CD4-positive, alpha-beta T cell treated with Interleukin-17A for 1 hour (primary cell): Measurements from ENCODE around the gene RHBDF2.
"Not testable (repeated sequence)": the region's sequence is repeated elsewhere in the genome, so short reads cannot be mapped to it uniquely, and the experiment has no call there.

Experiments used
- DNase-seq: peaks from one replicate; pipeline ENCODE4 v3.0.0-alpha.2; 2020

Gene RHBDF2

DNA sequence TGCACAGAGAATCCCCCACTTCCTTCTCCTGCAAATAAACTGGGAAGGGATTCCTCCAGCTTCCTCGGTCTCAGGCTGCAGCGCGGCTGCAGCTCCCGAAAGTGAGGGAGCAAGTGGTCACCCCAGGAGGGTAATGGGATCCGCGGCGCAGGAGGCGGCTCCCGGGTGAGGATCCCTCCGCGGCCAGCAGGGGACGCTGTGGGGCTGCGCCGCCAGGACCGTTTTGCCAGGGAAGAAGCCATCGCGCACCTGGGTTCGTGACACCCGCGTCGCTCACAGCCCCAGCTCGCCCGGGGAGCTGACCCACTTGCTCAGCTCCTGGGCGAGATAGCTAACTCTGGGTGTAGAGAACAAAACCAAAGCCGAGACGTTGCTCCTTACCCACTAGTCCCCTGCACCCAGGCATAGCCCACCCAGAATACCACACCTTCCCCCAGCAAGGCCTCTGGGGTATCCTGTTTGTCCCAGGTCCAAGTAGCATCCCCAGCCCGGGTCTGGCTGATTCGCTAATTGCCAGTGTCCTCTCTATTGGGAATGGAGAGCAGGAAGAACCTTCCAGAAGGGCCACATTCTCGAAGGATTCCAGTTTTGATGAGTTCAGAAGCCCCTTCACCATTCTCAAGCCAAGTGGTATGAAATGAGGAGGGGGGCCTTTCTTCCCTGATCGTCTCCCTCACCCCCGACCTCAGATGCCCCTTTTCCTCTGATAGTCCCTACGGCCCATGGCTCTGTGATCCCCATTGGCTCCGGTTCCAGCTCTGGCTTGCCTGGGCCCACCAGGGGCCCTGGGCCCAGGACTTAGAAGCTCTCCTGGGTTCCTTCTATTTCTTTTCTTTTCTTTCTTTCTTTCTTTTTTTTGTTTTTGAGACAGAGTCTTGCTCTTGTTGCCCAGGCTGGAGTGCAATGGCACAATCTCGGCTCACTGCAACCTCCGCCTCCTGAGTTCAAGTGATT, 22.1 kb upstream of the RHBDF2 start:
- DNase-seq: peak; percentile 82

DNA sequence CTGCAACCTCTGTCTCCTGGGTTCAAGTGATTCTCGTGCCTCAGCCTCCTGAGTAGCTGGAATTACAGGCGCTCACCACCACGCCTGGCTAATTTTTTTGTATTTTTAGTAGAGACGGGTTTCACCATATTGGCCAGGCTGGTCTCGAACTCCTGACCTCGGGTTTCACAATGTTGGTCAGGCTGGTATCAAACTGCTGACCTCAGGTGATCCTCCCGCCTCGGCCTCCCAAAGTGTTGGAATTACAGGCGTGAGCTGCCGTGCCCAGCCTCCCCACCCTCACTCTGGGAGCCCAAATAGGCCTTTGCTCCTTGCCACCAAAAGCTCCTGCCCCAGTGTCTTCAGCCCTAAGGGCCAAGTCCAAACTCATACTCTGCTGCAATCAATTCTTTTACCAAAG, 20.5 kb upstream of the RHBDF2 start:
- DNase-seq: not testable (repeated sequence)

DNA sequence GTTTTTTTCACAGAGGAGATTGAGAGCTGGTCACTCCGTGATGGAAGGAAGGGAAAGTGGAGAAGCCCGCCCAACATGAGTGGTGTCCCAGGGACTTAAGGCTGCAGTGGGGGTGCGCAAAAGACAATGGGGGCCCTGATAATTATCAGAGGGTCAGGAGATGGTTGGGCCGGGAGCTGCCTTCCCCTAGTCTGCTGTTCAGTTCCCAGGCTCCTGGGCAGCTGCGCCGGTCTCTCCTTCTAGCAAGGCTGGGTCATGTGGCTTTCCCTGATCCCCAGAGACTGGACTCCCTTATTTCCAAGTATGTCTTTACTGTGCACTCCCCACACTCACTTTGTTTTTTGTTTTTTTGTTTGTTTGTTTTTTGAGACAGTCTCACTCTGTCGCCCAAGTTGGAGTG, 20.0 kb upstream of the RHBDF2 start:
- DNase-seq: no peak

DNA sequence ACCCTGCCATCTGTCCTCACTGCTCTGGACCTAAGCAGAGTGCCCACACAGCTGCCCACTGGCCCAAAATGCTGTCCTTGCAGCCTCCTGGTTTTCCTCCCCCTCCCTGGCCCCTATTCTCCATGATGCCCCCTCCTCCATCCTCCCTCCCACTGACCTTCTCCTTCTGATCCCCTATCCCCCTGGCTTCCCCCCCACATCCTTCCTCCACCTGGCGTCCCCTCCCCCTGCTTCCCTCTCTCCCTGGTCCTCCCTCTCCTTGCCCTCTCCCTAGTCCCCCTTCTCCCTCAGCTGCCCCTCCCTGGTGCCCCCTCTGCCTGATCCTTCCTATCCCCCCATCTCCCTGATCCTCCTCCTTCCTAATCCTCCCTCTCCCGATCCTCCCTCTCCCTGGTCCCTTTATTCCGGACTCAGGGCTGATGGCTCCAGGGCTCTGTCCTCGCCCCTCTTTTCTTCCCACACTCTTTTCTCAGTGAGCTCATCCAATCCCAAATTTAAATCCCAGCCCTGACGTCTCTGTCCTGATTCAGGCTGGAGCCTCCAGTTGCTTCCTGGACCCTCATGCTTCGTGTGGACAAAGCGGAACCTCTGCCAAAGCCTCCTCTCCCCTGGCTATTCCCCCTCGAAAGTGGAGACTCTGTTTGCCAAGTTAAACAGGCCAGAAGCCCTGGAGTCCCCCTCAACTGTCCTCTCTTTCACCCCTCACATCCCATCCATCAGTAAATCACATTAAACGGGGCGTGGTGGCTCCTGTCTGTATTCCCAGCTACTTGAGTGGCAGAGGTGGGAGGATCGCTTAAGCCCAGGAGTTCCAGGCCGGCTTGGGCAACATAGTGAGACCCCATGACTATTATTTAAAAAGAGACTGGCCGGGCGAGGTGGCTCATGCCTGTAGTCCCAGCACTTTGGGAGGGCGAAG, 18.1 kb upstream of the RHBDF2 start:
- DNase-seq: no peak

DNA sequence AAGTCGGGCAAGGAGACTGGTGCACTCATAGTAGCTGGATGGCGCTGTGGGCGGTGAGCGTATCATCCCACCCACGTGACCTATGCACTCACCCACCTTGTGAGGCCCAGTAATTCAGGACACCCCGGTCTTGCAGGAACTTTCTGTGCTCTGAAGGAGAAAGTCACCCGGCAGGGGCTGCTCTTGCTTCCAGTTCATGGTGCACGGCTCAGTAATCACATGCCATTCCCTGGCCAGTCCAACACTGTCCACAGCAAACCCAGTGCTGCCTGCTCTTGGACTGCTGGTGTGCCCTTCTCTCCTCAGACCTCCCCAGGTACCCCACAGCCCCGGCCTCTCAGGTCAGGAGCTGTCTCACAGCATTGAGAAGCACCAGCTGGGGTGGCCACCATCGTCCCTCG, 16.4 kb upstream of the RHBDF2 start:
- no peak for DNase-seq

DNA sequence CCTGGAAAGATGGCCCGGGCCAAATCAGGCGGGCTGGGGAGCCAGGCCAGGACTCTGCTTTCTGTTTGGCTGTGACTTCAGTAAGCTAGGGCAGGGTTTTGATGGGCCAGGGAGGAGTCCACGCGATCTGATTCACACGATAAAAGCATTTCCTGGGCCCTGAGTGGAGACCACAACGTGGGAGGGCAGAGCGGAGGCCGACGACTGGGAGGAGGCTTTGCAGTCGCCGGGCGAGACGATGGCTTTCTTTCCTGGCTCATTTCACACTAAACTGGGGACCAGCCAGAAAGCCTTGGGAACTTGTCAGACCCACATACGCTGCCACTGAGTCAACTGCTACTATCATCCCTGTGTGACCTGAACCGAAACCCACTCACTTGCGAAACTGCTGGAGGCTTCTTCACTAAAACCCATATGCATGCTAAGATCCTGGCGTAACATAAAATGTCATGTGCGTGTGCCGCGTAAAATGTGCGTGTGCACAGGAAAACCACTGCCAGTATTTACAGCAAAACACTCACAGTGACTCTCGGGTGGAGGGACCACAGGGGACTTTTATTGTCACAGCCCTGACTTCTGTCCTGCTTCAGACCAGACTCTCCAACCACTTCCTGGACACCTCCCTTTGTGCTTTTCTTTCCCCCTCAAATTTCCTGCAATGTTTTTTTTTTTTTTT, 14.2 kb upstream of the RHBDF2 start:
- DNase-seq: peak; percentile 93

GRCh38 chr17:76514355-76514754, 13.1 kb upstream of the RHBDF2 start:
- DNase-seq: not testable (repeated sequence)

GRCh38 chr17:76513306-76513692, 12.1 kb upstream of the RHBDF2 start:
- DNase-seq: no peak

GRCh38 chr17:76512366-76513305, 11.4 kb upstream of the RHBDF2 start:
- no peak for DNase-seq

DNA sequence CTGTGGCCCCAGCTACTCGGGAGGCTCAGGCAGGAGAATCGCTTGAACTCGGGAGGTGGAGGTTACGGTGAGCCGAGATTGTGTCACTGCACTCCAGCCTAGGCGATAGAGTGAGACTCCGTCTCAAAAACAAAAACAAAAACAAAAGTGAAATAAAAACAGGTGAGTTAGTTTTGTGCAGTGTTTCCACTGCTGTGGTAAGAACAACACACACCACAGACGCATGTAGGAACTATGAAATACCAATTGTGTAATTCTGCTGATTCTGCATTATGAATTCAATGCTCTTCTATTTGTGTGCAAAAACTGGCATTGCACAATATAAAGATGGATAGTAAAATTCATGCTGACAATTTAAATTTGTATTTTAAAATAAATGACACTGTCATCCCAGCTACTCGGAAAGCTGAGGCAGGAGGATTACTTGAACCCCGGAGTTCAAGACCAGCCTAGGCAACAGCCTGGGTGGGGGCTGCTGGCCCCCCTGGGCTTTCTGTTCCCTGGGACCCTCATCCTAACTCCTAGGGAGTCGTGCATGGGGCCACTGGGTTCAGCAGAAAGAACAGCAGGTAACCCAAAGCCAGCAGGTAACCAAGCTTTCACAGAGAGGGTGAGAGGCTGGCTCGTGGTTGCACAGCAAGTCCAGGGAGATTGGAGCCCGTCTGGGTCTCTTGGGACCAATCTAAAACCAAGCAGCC, 10.6 kb upstream of the RHBDF2 start:
- peak; percentile 27 for DNase-seq

DNA sequence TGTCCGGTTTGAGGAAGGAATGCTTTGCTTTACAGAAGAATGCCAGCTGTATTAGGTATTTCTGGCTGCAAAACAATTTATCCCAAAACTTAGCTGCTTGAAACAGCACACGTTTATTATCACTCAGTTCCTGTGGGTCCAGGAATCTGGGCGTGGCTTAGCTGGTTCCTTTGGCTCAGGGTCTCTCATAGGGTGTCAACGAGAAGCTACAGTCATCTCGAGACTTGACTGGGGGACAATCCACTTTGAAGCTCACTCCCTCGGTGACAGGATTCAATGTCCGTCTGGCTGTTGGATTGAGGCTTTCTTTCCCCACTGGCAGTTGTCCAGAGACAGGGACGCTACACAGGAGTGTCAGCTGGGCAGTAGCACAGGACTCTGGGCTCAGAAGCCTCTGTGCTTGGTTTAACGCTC, 9.6 kb upstream of the RHBDF2 start:
- no peak for DNase-seq

DNA sequence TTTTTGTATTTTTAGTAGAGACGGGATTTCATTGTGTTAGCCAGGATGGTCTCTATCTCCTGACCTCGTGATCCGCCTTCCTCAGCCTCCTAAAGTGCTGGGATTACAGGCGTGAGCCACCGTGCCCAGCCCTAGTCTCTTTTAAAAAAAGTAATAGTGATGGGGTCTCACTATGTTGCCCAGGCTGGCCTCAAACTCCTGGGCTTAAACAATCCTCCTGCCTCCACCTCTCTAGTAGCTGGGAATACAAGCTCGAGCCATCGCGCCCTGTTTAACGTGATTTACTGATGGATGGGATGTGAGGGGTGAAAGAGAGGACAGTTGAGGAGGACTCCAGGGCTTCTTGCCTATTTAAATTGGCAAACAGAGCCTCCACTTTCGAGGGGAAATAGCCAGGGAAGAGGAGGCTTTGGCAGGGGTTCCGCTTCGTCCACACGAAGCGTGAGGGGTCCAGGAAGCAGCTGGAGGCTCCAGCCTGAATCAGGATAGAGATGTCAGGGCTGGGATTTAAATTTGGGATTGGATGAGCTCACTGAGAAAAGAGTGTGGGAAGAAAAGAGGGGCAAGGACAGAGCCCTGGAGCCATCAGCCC, 7.3 kb upstream of the RHBDF2 start:
- not testable (repeated sequence) for DNase-seq

DNA sequence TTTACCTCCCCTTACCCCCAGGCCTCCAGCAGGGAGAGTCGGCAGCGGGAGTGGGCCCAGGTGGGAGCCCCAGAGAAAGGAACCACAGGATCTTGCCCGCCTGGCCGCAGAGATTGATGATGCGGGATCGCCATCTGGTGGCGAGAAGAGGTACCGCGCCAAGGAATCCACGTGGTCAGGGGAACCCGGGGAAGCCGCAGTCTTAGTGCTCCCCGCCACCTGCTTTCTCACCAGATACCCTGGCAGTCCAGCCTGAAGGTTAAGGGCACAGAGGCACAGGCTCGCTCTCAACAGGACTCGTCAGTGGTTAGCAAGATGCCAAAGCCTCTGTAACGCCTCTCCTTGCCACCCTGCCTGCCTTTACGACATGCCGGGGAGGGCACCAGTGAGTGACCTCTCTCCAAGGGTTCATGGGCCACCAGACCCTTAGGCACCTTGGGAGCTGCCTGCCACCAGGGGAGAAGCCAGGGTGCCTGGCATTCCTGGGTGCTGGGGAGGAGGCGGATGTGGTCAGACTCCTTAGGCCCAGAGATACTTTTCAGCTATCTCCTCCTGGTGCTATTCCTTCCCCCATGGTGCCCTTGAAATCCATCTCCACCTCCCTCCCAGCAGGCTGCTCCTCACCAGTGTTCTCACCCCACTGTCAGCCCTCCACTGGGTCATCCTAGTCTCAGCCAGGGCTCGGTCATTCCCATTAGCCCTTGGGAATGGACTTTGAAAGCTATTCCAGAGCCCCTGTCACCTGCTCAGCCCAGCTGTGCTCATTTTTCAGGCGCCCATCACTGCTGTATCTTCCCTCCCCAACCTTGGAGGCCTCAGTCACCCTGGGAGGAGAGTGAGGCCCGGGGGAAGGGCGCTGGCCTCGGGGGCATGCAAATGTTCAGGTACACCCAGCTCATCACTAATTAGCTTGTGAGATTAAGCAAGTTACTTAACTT, 5.5 kb upstream of the RHBDF2 start:
- DNase-seq: peak; percentile 93

DNA sequence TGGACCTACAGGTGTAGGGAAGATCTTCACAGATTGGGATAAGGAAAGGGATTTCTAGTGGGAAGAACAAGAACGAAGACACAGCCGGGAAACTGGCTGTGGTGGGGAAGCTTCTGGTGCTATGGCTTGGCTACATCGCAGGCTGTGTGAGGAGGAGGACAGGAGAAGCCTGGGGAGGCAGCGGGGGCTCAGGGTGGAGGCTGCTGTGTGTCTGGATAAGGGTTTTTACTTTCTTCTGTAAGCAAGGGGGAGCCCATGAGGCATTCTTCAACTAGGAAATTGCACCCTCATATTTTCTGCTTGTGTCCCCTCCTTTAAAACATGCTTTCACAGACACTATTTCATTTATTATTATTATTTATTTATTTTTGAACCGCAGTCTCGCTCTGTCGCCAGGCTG, 2.9 kb upstream of the RHBDF2 start:
- no peak for DNase-seq

GRCh38 chr17:76502341-76503211, 1.4 kb upstream of the RHBDF2 start:
- no peak for DNase-seq

DNA sequence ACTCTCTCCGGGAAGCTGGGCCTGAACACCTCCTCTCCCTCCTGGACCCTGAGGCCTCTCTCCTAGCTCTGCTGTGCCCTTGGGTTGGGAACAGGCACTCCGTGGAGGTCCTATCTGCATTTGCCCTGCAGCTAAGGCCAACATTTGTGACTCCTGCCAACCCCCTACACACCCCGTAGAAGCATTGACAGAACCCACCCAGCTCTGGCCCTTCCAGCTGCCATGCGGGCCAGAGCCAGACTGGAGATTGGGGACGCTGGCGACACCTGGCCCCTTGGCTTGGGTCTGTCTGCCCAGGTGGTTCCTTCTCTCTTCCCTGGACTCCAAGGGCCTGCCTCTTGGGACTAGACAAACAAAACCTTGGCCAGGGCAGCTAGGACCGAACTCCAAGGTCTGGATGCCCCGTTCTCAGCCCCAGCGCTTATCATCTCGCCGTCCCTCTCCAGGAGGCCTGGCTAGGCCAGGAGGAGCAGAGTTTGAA, 644 bp upstream of the RHBDF2 start:
- no peak for DNase-seq

- no peak for DNase-seq
Measured at GRCh38 chr17:76500747-76501017, 541 bp downstream of the RHBDF2 start.

DNA sequence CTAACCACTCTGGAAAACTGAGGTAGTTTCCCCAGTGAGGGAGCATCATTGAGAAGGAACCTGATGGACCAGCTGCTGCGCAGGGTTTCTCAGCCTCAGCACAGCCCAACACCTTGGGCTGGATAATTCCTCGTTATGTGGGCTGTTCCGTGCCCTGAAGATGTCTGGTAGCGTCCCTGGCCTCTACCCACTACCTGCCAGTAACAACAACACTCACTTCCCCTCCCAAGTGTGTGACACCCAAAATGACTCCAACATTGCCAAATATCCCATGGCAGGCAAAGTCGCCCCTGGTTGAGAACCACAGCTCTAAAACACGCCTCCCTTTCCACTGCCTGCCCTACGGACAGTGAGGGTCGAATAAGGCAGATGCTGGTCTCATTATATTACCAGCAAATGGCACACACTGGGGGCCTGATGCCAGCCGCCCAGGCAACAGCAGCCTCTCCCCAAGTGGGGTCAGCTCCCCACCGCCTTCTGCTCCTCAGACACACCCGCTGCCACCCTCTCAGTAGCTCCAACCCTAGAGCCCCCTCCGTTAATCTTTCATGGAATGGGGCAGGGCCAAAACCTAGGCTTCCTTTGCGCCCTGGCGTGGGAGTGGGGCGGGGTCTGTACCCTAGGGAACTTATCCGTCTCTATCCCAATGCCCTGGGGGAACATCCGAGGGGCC, 1.0 kb downstream of the RHBDF2 start:
- DNase-seq: no peak
